NT2/D1 (cell line): ENCODE data around the gene COG4.

Experiments
- DNase-seq: peaks from one replicate; pipeline ENCODE4 v3.0.0-alpha.2; 2011; ENCODE audit warnings: low read depth, low spot score
- H3K27me3 ChIP-seq: 2 replicates; pipeline ENCODE4 v1.6.0; 2011; ENCODE audit warnings: mild to moderate bottlenecking; ENCODE audit not compliant: insufficient read length, insufficient read depth
- H3K36me3 ChIP-seq: 2 replicates; pipeline ENCODE4 v1.6.1; 2011; ENCODE audit warnings: mild to moderate bottlenecking, low read length, mixed read lengths; ENCODE audit not compliant: insufficient read depth, insufficient read length
- H3K4me1 ChIP-seq: 2 replicates; pipeline ENCODE4 v1.5.1; 2011; ENCODE audit not compliant: insufficient read depth, insufficient read length
- H3K4me3 ChIP-seq: 2 replicates; pipeline ENCODE4 v1.5.1; 2011; ENCODE audit warnings: low read depth; ENCODE audit not compliant: insufficient read length
- H3K9ac ChIP-seq: 2 replicates; pipeline ENCODE4 v1.6.0; 2011; ENCODE audit warnings: low read depth; ENCODE audit not compliant: insufficient read length
- H3K9me3 ChIP-seq: 2 replicates; pipeline ENCODE4 v1.5.1; 2011; ENCODE audit warnings: mild to moderate bottlenecking, low read length; ENCODE audit not compliant: insufficient read depth
- SUZ12 ChIP-seq: IDR thresholded peaks from 2 replicates; pipeline ENCODE4 v1.6.1; 2011; ENCODE audit not compliant: insufficient read length, insufficient read depth; ENCODE audit errors: extremely low read depth
- YY1 ChIP-seq: IDR thresholded peaks from 2 replicates; pipeline ENCODE4 v1.6.1; 2011; ENCODE audit not compliant: insufficient read length, insufficient read depth
- ZNF274 ChIP-seq: IDR thresholded peaks from 2 replicates; pipeline ENCODE4 v1.6.1; 2011; ENCODE audit warnings: mild to moderate bottlenecking, low read depth, low read length

Gene COG4

DNA sequence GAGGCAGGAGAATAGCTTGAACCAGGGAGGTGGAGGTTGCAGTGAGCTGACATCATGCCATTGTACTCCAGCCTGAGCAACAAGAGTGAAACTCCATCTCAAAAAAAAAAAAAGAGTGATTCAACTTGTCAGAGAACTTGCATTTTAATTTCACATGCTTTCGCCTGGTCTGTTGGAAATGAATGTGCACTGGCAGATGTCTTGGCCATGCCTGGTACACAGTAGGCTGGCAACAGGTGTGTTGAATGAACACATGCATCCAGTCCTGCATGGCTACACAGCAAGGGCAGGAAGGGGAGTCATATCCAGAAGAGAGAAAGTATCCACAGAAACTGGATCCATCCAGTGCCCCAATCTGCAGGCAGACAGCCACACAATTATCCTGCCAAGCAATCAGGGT lies 11.5 kb downstream of the COG4 start:
- H3K4me3 ChIP-seq = no peak overlapping the region
- no peaks in the 10 kb centered on the region for H3K27me3 ChIP-seq
- TF ChIP-seq SUZ12 = no peak
- TF ChIP-seq YY1 = no peak
- TF ChIP-seq ZNF274 = no peak
- peaks cover 93% of the 10 kb centered on the region for H3K36me3 ChIP-seq
- no peaks in the 10 kb centered on the region for H3K9me3 ChIP-seq
- DNase-seq = no peak
- no peak overlapping the region for H3K9ac ChIP-seq
- no peaks in the 10 kb centered on the region for H3K4me1 ChIP-seq

DNA sequence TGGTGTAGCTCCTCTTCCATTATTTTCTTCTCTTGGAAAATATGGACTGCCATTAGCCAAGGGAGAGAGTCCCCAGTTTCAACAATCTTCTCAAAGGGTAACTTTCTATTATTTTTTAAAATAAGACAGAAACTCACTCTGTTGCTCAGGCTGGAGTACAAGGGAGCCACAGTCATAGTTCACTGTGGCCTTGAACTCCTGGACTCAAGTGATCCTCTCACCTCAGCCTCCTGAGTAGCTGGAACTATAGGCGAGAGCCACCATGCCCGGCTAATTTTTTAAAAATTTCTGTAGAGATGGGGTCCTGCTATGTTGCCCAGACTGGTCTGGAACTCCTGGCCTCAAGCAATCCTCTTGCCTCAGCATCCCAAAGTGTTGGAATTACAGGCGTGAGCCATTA lies 13.1 kb downstream of the COG4 start:
- H3K9ac ChIP-seq = no peak overlapping the region
- H3K4me3 ChIP-seq = no peak overlapping the region
- no peak for DNase-seq
- no peaks in the 10 kb centered on the region for H3K4me1 ChIP-seq
- H3K36me3 ChIP-seq = peaks cover 87% of the 10 kb centered on the region
- H3K9me3 ChIP-seq = no peaks in the 10 kb centered on the region
- TF ChIP-seq YY1 = no peak
- no peak for TF ChIP-seq ZNF274
- H3K27me3 ChIP-seq = no peaks in the 10 kb centered on the region

DNA sequence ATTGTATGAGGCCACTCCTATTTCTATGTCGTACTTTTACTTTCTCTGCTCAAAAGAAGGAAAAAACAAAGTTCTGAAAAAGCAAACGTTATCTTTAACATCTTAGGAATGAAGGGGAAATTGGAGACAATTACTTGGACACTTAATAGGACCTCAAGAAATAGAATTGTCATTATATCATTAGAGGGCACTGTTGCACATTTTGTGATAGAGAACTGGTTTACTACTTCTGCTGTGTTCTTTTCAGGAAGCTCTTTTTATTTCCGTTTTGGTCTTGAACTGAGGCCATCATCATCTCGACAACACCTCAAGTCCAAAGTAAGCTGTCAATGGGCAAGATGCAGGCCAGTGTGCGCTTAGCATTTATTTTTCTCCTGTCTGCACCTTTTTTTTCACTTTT lies 14.6 kb downstream of the COG4 start:
- TF ChIP-seq ZNF274 = no peak
- no peak for TF ChIP-seq YY1
- TF ChIP-seq SUZ12 = no peak
- H3K27me3 ChIP-seq = no peaks in the 10 kb centered on the region
- no peaks in the 10 kb centered on the region for H3K4me1 ChIP-seq
- peaks cover 85% of the 10 kb centered on the region for H3K36me3 ChIP-seq
- no peaks in the 10 kb centered on the region for H3K9me3 ChIP-seq
- H3K4me3 ChIP-seq = no peak overlapping the region
- H3K9ac ChIP-seq = no peak overlapping the region
- DNase-seq = no peak

DNA sequence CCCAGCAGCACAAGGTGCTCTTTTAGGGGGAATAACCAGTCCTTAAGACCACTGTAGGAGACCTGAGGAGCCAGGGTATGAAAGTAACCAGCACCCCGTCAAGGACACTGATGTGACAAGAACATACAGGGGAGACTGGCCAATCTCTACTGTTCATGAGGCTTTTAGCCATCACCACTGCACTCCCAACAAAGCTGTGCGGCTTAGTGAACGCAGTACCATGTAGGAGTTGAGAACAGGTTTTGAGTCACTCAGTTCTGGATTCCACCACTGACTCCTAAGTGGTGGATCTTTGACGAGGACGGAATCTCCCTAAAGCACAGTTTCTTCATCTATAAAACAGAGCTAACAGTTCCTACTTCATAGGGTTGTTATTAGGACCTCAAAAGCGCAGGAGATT lies 26.8 kb downstream of the COG4 start:
- no peak overlapping the region for H3K9ac ChIP-seq
- H3K4me1 ChIP-seq = no peaks in the 10 kb centered on the region
- DNase-seq = no peak
- no peaks in the 10 kb centered on the region for H3K9me3 ChIP-seq
- no peaks in the 10 kb centered on the region for H3K27me3 ChIP-seq
- H3K4me3 ChIP-seq = no peak overlapping the region
- no peak for TF ChIP-seq YY1
- TF ChIP-seq ZNF274 = no peak
- TF ChIP-seq SUZ12 = no peak
- H3K36me3 ChIP-seq = peaks cover 73% of the 10 kb centered on the region

DNA sequence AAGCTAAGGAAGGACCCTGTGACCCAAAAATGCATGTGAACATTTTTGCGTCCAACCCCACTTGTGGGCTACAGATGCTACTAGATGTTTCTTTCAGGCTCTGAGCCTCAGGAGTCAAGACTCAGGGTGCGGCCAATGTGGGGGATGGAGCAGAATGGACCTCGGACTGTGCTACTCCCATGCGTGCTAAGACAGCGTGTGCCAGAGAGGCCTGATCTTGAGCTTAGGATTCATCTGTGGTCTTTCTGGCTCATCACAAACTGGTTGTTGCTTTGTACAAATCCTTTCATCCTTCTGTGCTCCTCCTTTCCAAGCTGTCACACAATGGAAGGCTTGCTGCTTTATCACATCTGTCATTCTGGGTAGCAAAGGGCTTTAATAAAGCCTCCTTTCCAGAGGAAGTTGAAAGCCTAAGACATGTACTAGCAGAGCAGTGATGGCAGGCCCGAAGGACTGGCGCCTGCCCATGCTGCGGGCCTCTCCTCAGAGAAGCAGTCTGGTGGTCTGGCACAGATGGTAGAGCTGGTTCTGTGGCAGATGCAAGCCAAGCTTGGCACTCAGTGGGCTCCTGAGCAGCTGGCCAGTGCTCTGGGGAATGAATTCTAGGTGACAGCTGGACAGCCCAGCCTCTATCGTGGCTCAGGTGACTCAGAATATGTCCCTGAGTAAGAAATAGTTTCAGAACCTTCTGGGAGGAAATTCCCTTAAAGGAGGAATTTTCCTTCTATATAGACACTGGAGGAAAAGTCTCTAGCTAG lies 27.8 kb downstream of the COG4 start:
- no peak overlapping the region for H3K9ac ChIP-seq
- TF ChIP-seq ZNF274 (no peak), SUZ12 (no peak), YY1 (no peak)
- H3K27me3 ChIP-seq = no peaks in the 10 kb centered on the region
- H3K36me3 ChIP-seq = peaks cover 71% of the 10 kb centered on the region
- H3K4me3 ChIP-seq = no peak overlapping the region
- H3K9me3 ChIP-seq = no peaks in the 10 kb centered on the region
- H3K4me1 ChIP-seq = no peaks in the 10 kb centered on the region
- no peak for DNase-seq

DNA sequence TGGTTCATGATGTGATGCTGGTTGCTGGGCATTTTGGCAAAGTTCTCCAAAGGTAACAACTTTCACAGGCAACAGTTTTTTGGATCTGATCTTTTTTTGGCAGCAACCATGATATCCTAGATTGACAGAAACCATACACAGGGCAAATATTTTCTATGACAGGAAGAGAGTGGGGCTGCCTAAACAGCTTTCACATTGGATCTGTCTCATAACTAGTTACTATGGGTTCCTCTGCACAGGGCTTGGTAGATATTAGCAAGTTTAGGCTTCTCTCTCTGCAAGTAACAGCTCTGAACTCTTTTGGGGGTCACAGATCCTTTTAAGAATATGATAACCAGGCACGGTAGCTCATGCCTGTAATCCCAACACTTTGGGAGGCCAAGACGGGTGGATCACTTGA lies 28.6 kb downstream of the COG4 start:
- H3K9ac ChIP-seq = no peak overlapping the region
- no peak for DNase-seq
- no peak overlapping the region for H3K4me3 ChIP-seq
- TF ChIP-seq ZNF274 = no peak
- no peak for TF ChIP-seq YY1
- TF ChIP-seq SUZ12 = no peak
- H3K9me3 ChIP-seq = no peaks in the 10 kb centered on the region
- no peaks in the 10 kb centered on the region for H3K27me3 ChIP-seq
- H3K36me3 ChIP-seq = peaks cover 69% of the 10 kb centered on the region
- H3K4me1 ChIP-seq = peaks cover 3% of the 10 kb centered on the region

DNA sequence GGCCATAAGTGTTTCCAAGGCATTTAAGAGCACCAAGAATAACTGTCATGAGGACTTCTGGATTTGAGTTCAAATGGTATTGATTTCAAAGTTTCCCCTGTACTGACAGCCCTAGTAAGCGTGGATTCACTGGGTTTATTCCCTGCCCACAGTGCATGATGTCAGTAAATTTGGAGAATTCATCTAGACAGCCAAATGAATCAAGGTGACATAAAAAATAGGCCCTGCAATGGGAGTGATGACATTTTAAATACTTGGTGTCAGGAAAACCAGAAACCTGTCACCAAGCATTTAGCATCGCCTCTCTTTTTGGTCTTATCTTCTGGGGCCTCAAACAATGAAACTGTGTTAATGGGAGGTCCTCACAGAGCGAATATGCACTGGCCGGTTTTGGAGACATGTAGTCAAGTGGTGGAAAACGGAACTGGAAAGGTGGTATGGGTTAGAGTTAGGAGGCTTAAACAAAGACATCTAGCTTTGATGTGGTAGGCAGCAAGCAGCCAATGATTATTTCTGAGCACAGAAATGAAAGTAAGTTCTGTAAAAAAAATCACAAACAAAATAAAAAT lies 29.1 kb downstream of the COG4 start:
- peaks cover 74% of the 10 kb centered on the region for H3K36me3 ChIP-seq
- TF ChIP-seq ZNF274 = no peak
- TF ChIP-seq YY1 = no peak
- TF ChIP-seq SUZ12 = no peak

DNA sequence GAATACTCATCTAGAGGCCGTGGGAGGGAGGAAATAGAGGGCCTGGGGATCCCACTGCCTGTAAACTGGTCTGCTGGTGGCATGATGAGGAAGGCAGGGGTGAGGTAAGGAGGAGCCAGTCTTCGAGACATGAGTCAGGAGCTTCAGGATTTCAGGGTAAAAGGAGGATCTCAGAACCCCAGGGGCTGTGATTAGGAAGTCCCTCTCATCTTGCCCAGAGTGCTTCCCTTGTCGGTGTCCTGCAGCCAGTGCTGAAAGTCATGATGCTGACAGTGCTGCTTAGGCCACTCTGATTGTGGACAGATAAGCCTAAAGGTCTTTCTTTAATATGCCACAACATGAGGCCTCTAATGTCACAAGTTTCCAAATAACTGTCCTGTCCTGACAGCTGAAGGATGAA lies 29.6 kb downstream of the COG4 start:
- no peaks in the 10 kb centered on the region for H3K27me3 ChIP-seq
- no peak overlapping the region for H3K4me3 ChIP-seq
- TF ChIP-seq YY1 = no peak
- no peak for TF ChIP-seq SUZ12
- TF ChIP-seq ZNF274 = no peak
- peaks cover 3% of the 10 kb centered on the region for H3K4me1 ChIP-seq
- no peak for DNase-seq
- H3K9ac ChIP-seq = no peak overlapping the region
- no peaks in the 10 kb centered on the region for H3K9me3 ChIP-seq
- H3K36me3 ChIP-seq = peaks cover 72% of the 10 kb centered on the region

More for the DNA sequence above, 29.1 kb downstream of the COG4 start:
- no peaks in the 10 kb centered on the region for H3K27me3 ChIP-seq
- no peak overlapping the region for H3K9ac ChIP-seq
- H3K4me3 ChIP-seq = no peak overlapping the region
- no peak for DNase-seq
- no peaks in the 10 kb centered on the region for H3K9me3 ChIP-seq
- H3K4me1 ChIP-seq = peaks cover 3% of the 10 kb centered on the region
